IMR-90 (cell line): ENCODE measurements around the gene CSF2RB. TPM values are rescaled to one million over a fixed set of nuclear protein-coding genes. Genes with fewer than 3 reads are reported as not detected.
A peak's percentile ranks its signal among the peaks of the same experiment; 100 is the strongest.

Source experiments
- ATAC-seq: fragments of 200-7000 bp; cut with Tn5 transposase; 2 replicates; pipeline ENCODE4 v1.9.1; 2020; ENCODE audit warnings: low read depth, mild to moderate bottlenecking, moderate library complexity
- BruUV-seq: library from RNA; stranded (reverse); fragments of 400-500 nt; replicated peaks from 2 replicates; lab custom pipeline; 2021; lab: Mats Ljungman, UMichigan
- CTCF ChIA-PET: fragments of 300-600 bp; formaldehyde crosslinking; extraction: SDS; loops from one replicate; lab custom pipeline; 2021; ENCODE audit warnings: antibody characterized with exemption; lab: Yijun Ruan, JAX
- POLR2A ChIA-PET: fragments of 300-600 bp; sonication (Branson Sonifier 250); formaldehyde crosslinking; loops from one replicate; lab custom pipeline; 2022; ENCODE audit warnings: antibody characterized with exemption; ENCODE audit not compliant: unreplicated experiment; lab: Charles Lee
- DNase-seq: peaks from one replicate; pipeline ENCODE4 v3.0.0; 2013
- H2AFZ ChIP-seq: replicated peaks from 2 replicates; pipeline ENCODE3; 2013; ENCODE audit warnings: low read length, mild to moderate bottlenecking; ENCODE audit not compliant: poor library complexity
- H2AK5ac ChIP-seq: 2 replicates; pipeline ENCODE4 v1.6.1; 2013; ENCODE audit warnings: low read depth, low read length, inconsistent platforms
- H2AK9ac ChIP-seq: replicated peaks from 2 replicates; pipeline ENCODE3; 2013; ENCODE audit warnings: mild to moderate bottlenecking, low read depth, low read length, moderate library complexity; ENCODE audit not compliant: poor library complexity
- H2BK120ac ChIP-seq: 2 replicates; pipeline ENCODE4 v1.6.1; 2013; ENCODE audit warnings: low read depth, low read length, inconsistent platforms
- H2BK15ac ChIP-seq: 3 replicates; pipeline ENCODE4 v1.6.1; 2013; ENCODE audit warnings: low read depth, low read length, inconsistent platforms
- H2BK20ac ChIP-seq: 2 replicates; pipeline ENCODE4 v1.6.1; 2013; ENCODE audit warnings: low read depth, mild to moderate bottlenecking, inconsistent platforms, low read length, moderate library complexity
- H2BK5ac ChIP-seq: 2 replicates; pipeline ENCODE4 v1.6.1; 2013; ENCODE audit warnings: mild to moderate bottlenecking, low read depth, low read length, inconsistent platforms; ENCODE audit not compliant: poor library complexity, severe bottlenecking
- H3K14ac ChIP-seq: replicated peaks from 2 replicates; pipeline ENCODE4 v1.6.1; 2013; ENCODE audit warnings: low read depth, low read length, inconsistent platforms
- H3K18ac ChIP-seq: 2 replicates; pipeline ENCODE4 v1.6.1; 2013; ENCODE audit warnings: low read depth, low read length, control low read depth
- H3K23ac ChIP-seq: 2 replicates; pipeline ENCODE4 v1.6.1; 2013; ENCODE audit warnings: low read depth, low read length, inconsistent platforms
- H3K27ac ChIP-seq: 2 replicates; pipeline ENCODE4 v1.5.1; 2013; ENCODE audit warnings: mild to moderate bottlenecking, control low read depth, low read length; ENCODE audit not compliant: insufficient read depth
- H3K27me3 ChIP-seq: 2 replicates; pipeline ENCODE4 v1.6.1; 2013; ENCODE audit warnings: low read length; ENCODE audit not compliant: control insufficient read depth, insufficient read depth
- H3K36me3 ChIP-seq: 2 replicates; pipeline ENCODE4 v1.6.1; 2013; ENCODE audit warnings: low read length, mixed read lengths; ENCODE audit not compliant: control insufficient read depth, insufficient read depth
- H3K4ac ChIP-seq: 2 replicates; pipeline ENCODE4 v1.6.1; 2013; ENCODE audit warnings: low read depth, low read length, inconsistent platforms
- H3K4me1 ChIP-seq: 2 replicates; pipeline ENCODE4 v1.6.1; 2013; ENCODE audit warnings: low read length, mixed read lengths; ENCODE audit not compliant: control insufficient read depth, insufficient read depth
- H3K4me2 ChIP-seq: 2 replicates; pipeline ENCODE4 v1.6.1; 2013; ENCODE audit warnings: low read depth, mild to moderate bottlenecking, control low read depth, low read length, moderate library complexity
- H3K4me3 ChIP-seq: 2 replicates; pipeline ENCODE4 v1.5.1; 2013; ENCODE audit warnings: low read depth, mild to moderate bottlenecking, control low read depth, low read length, moderate library complexity; ENCODE audit not compliant: insufficient read depth
- H3K56ac ChIP-seq: 2 replicates; pipeline ENCODE4 v1.6.1; 2013; ENCODE audit warnings: low read length, inconsistent platforms; ENCODE audit not compliant: insufficient read depth; ENCODE audit errors: extremely low read depth
- H3K79me1 ChIP-seq, 2 experiments: 2 replicates each; pipeline ENCODE4 v1.6.1; 2013; ENCODE audit warnings: low read length in 2 of 2, inconsistent platforms in 1 of 2, low read depth in 1 of 2
- H3K9ac ChIP-seq: 2 replicates; pipeline ENCODE4 v1.6.1; 2013; ENCODE audit warnings: low read depth, low read length, control low read depth
- H3K9me1 ChIP-seq: 2 replicates; pipeline ENCODE4 v1.6.1; 2013; ENCODE audit warnings: low read length, inconsistent platforms; ENCODE audit not compliant: insufficient read depth
- H3K9me3 ChIP-seq: 2 replicates; pipeline ENCODE4 v1.6.1; 2013; ENCODE audit warnings: low read length; ENCODE audit not compliant: control insufficient read depth, insufficient read depth
- H4K20me1 ChIP-seq: 2 replicates; pipeline ENCODE4 v1.6.1; 2013; ENCODE audit warnings: low read length, inconsistent platforms; ENCODE audit not compliant: insufficient read depth
- H4K5ac ChIP-seq: 2 replicates; pipeline ENCODE4 v1.6.1; 2013; ENCODE audit warnings: mild to moderate bottlenecking, low read depth, low read length, control low read depth
- H4K8ac ChIP-seq, 2 experiments: 2 replicates each; pipeline ENCODE4 v1.6.1; 2013; ENCODE audit warnings: low read depth in 2 of 2, low read length in 2 of 2, control low read depth in 1 of 2, inconsistent platforms in 1 of 2
- H4K91ac ChIP-seq: 2 replicates; pipeline ENCODE4 v1.6.1; 2013; ENCODE audit warnings: low read depth, low read length, inconsistent platforms; ENCODE audit not compliant: insufficient read depth
- CHD1 ChIP-seq: IDR thresholded peaks from 2 replicates; pipeline ENCODE4 v1.6.1; 2012; ENCODE audit warnings: low read depth, low read length, improper control_type of control experiment
- RAD21 ChIP-seq: IDR thresholded peaks from 2 replicates; pipeline ENCODE4 v1.6.1; 2012; ENCODE audit warnings: low read length, improper control_type of control experiment
- WGBS, 2 experiments: methylation state at CpG; one replicate each; pipeline versions ENCODE4 v1.1.5 to v1.1.7; 2013; ENCODE audit warnings: missing lambda C conversion rate in 2 of 2; ENCODE audit not compliant: insufficient read length in 1 of 2; ENCODE audit errors: extremely low coverage in 2 of 2; 5-methylcytosine and 5-hydroxymethylcytosine counted together
- dilution Hi-C: fragments of 300-500 bp; cut with HindIII; formaldehyde crosslinking; loops from one replicate; pipeline ENCODE4 v1.14.3; 2018; ENCODE audit warnings: low sequenced_read_pairs; ENCODE audit not compliant: unreplicated experiment
- in situ Hi-C: fragments of 300-500 bp; cut with MboI; formaldehyde crosslinking; loops from 3 replicates; pipeline ENCODE4 v1.14.3; 2019; ENCODE audit warnings: low sequenced_read_pairs, inconsistent platforms, mixed read lengths
- intact Hi-C: fragments of 100-400 bp; cut with micrococcal nuclease; formaldehyde crosslinking; loops from 2 replicates; pipeline ENCODE4 v1.10.0; 2022
- polyA plus RNA-seq, 3 experiments: library from polyadenylated mRNA; depleted of rRNA; stranded (reverse); fragments of >200 nt; gene quantifications; 2 replicates each; pipeline ENCODE4 v1.2.3, GENCODE V29; 2012; ENCODE audit warnings: low replicate concordance in 1 of 3
- total RNA-seq: library from RNA; depleted of rRNA; stranded (reverse); fragments of >200 nt; gene quantifications from 2 replicates; pipeline ENCODE4 v1.2.3, GENCODE V29; 2012
- TF ChIP-seq, protein P1 (sequence below): conservative IDR thresholded peaks from 2 replicates; pipeline ENCODE4 v1.5.1; 2012; ENCODE audit warnings: mild to moderate bottlenecking, low read depth, low read length, improper control_type of control experiment

The CSF2RB gene
- total and polyA plus RNA-seq, 2 of the 4 experiments (the other 2 are of a cell fraction) = not detected

DNA sequence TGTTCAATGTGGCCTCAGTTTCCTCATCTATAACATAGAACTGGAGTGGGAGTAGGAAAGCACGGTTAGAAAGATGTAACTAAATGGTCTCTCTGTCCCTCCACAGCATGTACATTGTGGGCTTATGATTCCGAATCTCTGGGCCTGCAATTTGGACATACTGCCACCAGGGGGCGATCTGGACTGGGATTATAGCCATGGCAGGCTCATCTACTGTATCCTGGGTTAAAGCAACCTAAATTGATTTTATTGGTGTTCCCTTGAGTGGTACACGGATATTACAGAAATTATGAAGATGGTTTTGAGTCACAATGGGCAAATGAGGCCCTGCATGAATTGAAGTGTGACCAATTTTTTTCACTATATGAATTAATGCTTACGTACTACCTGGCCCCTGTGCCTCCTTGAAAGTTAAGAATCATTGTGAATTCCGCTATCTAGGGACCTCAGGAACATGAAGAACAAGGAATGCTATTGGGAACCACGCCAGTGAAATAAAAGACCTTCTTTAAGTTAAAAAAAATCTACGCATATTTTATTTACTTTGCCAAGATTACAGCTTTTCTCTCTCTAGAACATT lies 72.9 kb downstream of the CSF2RB start:
- no peak overlapping the region for H2BK15ac ChIP-seq
- peaks cover 20% of the 10 kb centered on the region for H3K27me3 ChIP-seq
- no peak overlapping the region for H2AK5ac ChIP-seq
- BruUV-seq = no TSS peak
- dilution Hi-C loops (no loop called here), intact Hi-C loops (no loop called here), in situ Hi-C loops (no loop called here)
- DNase-seq = no peak
- H4K20me1 ChIP-seq = no peaks in the 10 kb centered on the region
- no peak overlapping the region for H2AFZ ChIP-seq
- ATAC-seq = no peak
- no peak overlapping the region for H3K4me3 ChIP-seq
- H3K9ac ChIP-seq = no peak overlapping the region
- no peak overlapping the region for H2BK20ac ChIP-seq
- H4K91ac ChIP-seq = no peak overlapping the region
- H3K9me3 ChIP-seq = peaks cover 9% of the 10 kb centered on the region
- H3K36me3 ChIP-seq = no peaks in the 10 kb centered on the region
- H3K56ac ChIP-seq = no peak overlapping the region
- H2AK9ac ChIP-seq = no peak overlapping the region
- no peak overlapping the region for H2BK120ac ChIP-seq
- ChIA-PET POLR2A (no interaction called here), CTCF (no interaction called here)
- TF ChIP-seq, protein P1, sequence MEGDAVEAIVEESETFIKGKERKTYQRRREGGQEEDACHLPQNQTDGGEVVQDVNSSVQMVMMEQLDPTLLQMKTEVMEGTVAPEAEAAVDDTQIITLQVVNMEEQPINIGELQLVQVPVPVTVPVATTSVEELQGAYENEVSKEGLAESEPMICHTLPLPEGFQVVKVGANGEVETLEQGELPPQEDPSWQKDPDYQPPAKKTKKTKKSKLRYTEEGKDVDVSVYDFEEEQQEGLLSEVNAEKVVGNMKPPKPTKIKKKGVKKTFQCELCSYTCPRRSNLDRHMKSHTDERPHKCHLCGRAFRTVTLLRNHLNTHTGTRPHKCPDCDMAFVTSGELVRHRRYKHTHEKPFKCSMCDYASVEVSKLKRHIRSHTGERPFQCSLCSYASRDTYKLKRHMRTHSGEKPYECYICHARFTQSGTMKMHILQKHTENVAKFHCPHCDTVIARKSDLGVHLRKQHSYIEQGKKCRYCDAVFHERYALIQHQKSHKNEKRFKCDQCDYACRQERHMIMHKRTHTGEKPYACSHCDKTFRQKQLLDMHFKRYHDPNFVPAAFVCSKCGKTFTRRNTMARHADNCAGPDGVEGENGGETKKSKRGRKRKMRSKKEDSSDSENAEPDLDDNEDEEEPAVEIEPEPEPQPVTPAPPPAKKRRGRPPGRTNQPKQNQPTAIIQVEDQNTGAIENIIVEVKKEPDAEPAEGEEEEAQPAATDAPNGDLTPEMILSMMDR = peak; percentile 43
- peak; percentile 33 for TF ChIP-seq RAD21
- no peak for TF ChIP-seq CHD1
- H3K18ac ChIP-seq = no peak overlapping the region
- H3K4me2 ChIP-seq = no peak overlapping the region
- no peaks in the 10 kb centered on the region for H3K4me1 ChIP-seq
- H4K8ac ChIP-seq = no peak overlapping the region
- no peaks in the 10 kb centered on the region for H3K79me1 ChIP-seq
- H4K5ac ChIP-seq = no peak overlapping the region
- H3K23ac ChIP-seq = no peak overlapping the region
- no peak overlapping the region for H3K4ac ChIP-seq
- no peaks in the 10 kb centered on the region for H3K9me1 ChIP-seq
- no peak overlapping the region for H3K27ac ChIP-seq
- no peak overlapping the region for H3K14ac ChIP-seq
- no CpG with 5 or more reads among the region's 8 CpGs for WGBS, 2 experiments
- no peak overlapping the region for H2BK5ac ChIP-seq
